Liver (tissue), 9 donors: Measurements from ENCODE around the gene SUN3. TPM values are rescaled to one million over a fixed set of nuclear protein-coding genes. Genes with fewer than 3 reads are reported as not detected.

Experiments used
- DNase-seq: peaks from one replicate; pipeline ENCODE4 v3.0.0-alpha.2; 2017; ENCODE audit warnings: low spot score
- H3K27ac ChIP-seq, 2 donors: one replicate each; pipeline ENCODE4 v1.7.0; 2013; ENCODE audit warnings: inconsistent platforms in 2 of 2, low read length in 2 of 2, control low read depth in 1 of 2, low read depth in 1 of 2, mild to moderate bottlenecking in 1 of 2
- H3K27me3 ChIP-seq, 4 donors: one replicate each; pipeline versions ENCODE4 v1.6.1 to v1.7.0; 2013; ENCODE audit warnings: low read length in 3 of 4, inconsistent platforms in 1 of 4, mild to moderate bottlenecking in 1 of 4, moderate library complexity in 1 of 4; ENCODE audit not compliant: control insufficient read depth in 4 of 4, insufficient read depth in 4 of 4
- H3K36me3 ChIP-seq, 4 donors: one replicate each; pipeline versions ENCODE4 v1.6.1 to v1.7.0; 2013; ENCODE audit warnings: low read length in 3 of 4, mild to moderate bottlenecking in 3 of 4, low read depth in 1 of 4, moderate library complexity in 1 of 4; ENCODE audit not compliant: control insufficient read depth in 4 of 4, insufficient read depth in 3 of 4
- H3K4me1 ChIP-seq, 4 donors: one replicate each; pipeline versions ENCODE4 v1.6.1 to v1.7.0; 2013; ENCODE audit warnings: low read length in 3 of 4, mild to moderate bottlenecking in 3 of 4, moderate library complexity in 1 of 4; ENCODE audit not compliant: control insufficient read depth in 4 of 4, insufficient read depth in 4 of 4
- H3K4me3 ChIP-seq, 3 donors: one replicate each; pipeline versions ENCODE4 v1.6.1 to v1.7.0; 2013; ENCODE audit warnings: low read length in 3 of 3, control low read depth in 1 of 3, low read depth in 1 of 3, mild to moderate bottlenecking in 1 of 3
- H3K9ac ChIP-seq, 2 donors: one replicate each; pipeline ENCODE4 v1.7.0; 2013; ENCODE audit warnings: low read length in 2 of 2, mild to moderate bottlenecking in 2 of 2, moderate library complexity in 2 of 2, control low read depth in 1 of 2, low read depth in 1 of 2
- H3K9me3 ChIP-seq, 4 donors: one replicate each; pipeline versions ENCODE4 v1.6.1 to v1.7.0; 2013; ENCODE audit warnings: low read length in 3 of 4; ENCODE audit not compliant: control insufficient read depth in 4 of 4
- EGR1 ChIP-seq, 2 donors: IDR thresholded peaks; 2 replicates each; pipeline ENCODE4 v1.6.1; 2016 to 2018; ENCODE audit warnings: antibody characterized with exemption in 2 of 2, low read depth in 2 of 2
- FOXA1 ChIP-seq: IDR thresholded peaks from 2 replicates; pipeline ENCODE4 v1.6.1; 2016; ENCODE audit warnings: antibody characterized with exemption
- FOXA2 ChIP-seq: IDR thresholded peaks from 2 replicates; pipeline ENCODE4 v1.6.1; 2016; ENCODE audit warnings: antibody characterized with exemption
- GABPA ChIP-seq, 2 donors: IDR thresholded peaks in 1 of 2; conservative IDR thresholded peaks in 1 of 2; 2 replicates each; pipeline ENCODE4 v1.6.1; 2016; ENCODE audit warnings: antibody characterized with exemption in 2 of 2, mild to moderate bottlenecking in 1 of 2, moderate library complexity in 1 of 2
- HNF4A ChIP-seq, 2 donors: conservative IDR thresholded peaks; 2 replicates each; pipeline ENCODE4 v1.6.1; 2016; ENCODE audit warnings: antibody characterized with exemption in 2 of 2, mild to moderate bottlenecking in 2 of 2
- HNF4G ChIP-seq: IDR thresholded peaks from 2 replicates; pipeline ENCODE4 v1.6.1; 2016; ENCODE audit warnings: antibody characterized with exemption
- JUND ChIP-seq, 2 donors: IDR thresholded peaks; 2 replicates each; pipeline ENCODE4 v1.6.1; 2016; ENCODE audit warnings: antibody characterized with exemption in 2 of 2
- NR2F2 ChIP-seq: IDR thresholded peaks from 2 replicates; pipeline ENCODE4 v1.6.1; 2016; ENCODE audit warnings: antibody characterized with exemption
- RAD21 ChIP-seq, 2 donors: IDR thresholded peaks; 2 replicates each; pipeline ENCODE4 v1.6.1; 2016; ENCODE audit warnings: antibody characterized with exemption in 2 of 2, mild to moderate bottlenecking in 2 of 2
- RXRA ChIP-seq, 2 donors: IDR thresholded peaks; 2 replicates each; pipeline ENCODE4 v1.6.1; 2017 to 2018; ENCODE audit warnings: antibody characterized with exemption in 2 of 2, mild to moderate bottlenecking in 1 of 2
- SP1 ChIP-seq: IDR thresholded peaks from 2 replicates; pipeline ENCODE4 v1.6.1; 2018; ENCODE audit warnings: antibody characterized with exemption, mild to moderate bottlenecking
- TAF1 ChIP-seq: conservative IDR thresholded peaks from 2 replicates; pipeline ENCODE4 v1.6.1; 2016; ENCODE audit warnings: antibody characterized with exemption, mild to moderate bottlenecking
- YY1 ChIP-seq: IDR thresholded peaks from 2 replicates; pipeline ENCODE4 v1.6.1; 2016; ENCODE audit warnings: antibody characterized with exemption, mild to moderate bottlenecking
- WGBS: extraction: QIAGEN DNeasy Blood & Tissue Kit; methylation state at CpG from one replicate; pipeline ENCODE4 v1.1.7; 2013; 5-methylcytosine and 5-hydroxymethylcytosine counted together
- polyA plus RNA-seq, 2 donors: library from polyadenylated mRNA; stranded (reverse) in 1 of 2; unstranded in 1 of 2; fragments of 200-250 nt in 1 of 2; fragments of >200 nt in 1 of 2; fragmentation: Nextera tagmentation in 1 of 2; extraction: Ambion mirVana in 1 of 2; gene quantifications; one replicate each; pipeline versions ENCODE4 v1.2.1 to v1.2.3, GENCODE V29; 2013 to 2015
- total RNA-seq, 2 donors: library from RNA; depleted of rRNA; stranded (reverse); fragments of >200 nt; gene quantifications; one replicate each; pipeline ENCODE4 v1.2.3, GENCODE V29; 2014
- TF ChIP-seq, protein P1 (sequence below): IDR thresholded peaks from 2 replicates; pipeline ENCODE4 v1.6.1; 2016; ENCODE audit warnings: antibody characterized with exemption, mild to moderate bottlenecking
- TF ChIP-seq, protein P2 (sequence below): IDR thresholded peaks from 2 replicates; pipeline ENCODE4 v1.6.1; 2016; ENCODE audit warnings: antibody characterized with exemption
- TF ChIP-seq, protein P3 (sequence below): fragments of 150-350 bp; IDR thresholded peaks from 2 replicates; pipeline ENCODE4 v1.5.1; 2017; ENCODE audit warnings: improper control_type of control experiment, low read depth, low read length; ENCODE audit not compliant: missing input control
- TF ChIP-seq, protein P4 (sequence below): IDR thresholded peaks from 2 replicates; pipeline ENCODE4 v1.6.1; 2016; ENCODE audit warnings: antibody characterized with exemption
- TF ChIP-seq, protein P5 (sequence below): IDR thresholded peaks from 2 replicates; pipeline ENCODE4 v1.6.1; 2016; ENCODE audit warnings: antibody characterized with exemption
- donor health status: healthy.
- donor health status: healthy.
- donor health status: healthy.
- donor health status: healthy.
- donor health status: healthy.

The SUN3 gene
- total and polyA plus RNA-seq, 4 donors: not detected

DNA sequence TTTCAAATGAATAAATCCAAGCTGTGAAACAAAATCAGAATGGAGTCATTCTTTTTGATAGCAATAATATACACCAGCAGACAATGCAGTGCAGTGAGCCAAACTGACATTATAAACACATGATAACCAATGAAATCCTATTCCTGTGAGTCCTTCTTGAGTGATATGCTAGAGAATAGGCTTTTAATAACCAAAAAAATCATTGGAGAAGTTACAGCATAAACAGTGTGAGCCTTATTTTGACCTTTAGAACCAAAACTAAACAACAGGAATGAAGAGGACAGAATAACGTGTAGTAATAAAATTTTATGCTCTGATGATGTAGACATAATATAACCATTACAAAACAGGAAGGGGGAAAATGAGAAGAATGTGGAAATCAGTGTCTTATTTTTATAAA, 58.1 kb downstream of the SUN3 start:
- Histone ChIP-seq H3K36me3 (peaks cover 19 to 54% (median 50%) of the 10 kb centered on the region in 4 donors), H3K27ac (peak overlapping the region; percentile 36 to 52), H3K27me3 (no peaks in the 10 kb centered on the region), H3K9me3 (no peaks in the 10 kb centered on the region), H3K9ac (no peak overlapping the region), H3K4me1 (peaks cover 0 to 1% (median 0%) of the 10 kb centered on the region in 4 donors), H3K4me3 (no peak overlapping the region)
- WGBS: 13% methylated on average over 1 of the region's 1 CpG
- no peak for DNase-seq
- TF ChIP-seq HNF4G (no peak), NR2F2 (no peak), GABPA (IDR thresholded peaks at IDR 0.05 in 1 of 2, conservative IDR thresholded peaks at IDR 0.05 in 1 of 2) (no peak), TAF1 (no peak), RXRA (IDR thresholded peaks at IDR 0.05) (no peak), HNF4A (conservative IDR thresholded peaks at IDR 0.05) (no peak), FOXA2 (no peak), EGR1 (IDR thresholded peaks at IDR 0.05; ENCODE audit: low read depth in 2 of 2) (no peak), YY1 (no peak), FOXA1 (no peak), SP1 (no peak), JUND (IDR thresholded peaks at IDR 0.05) (no peak), RAD21 (IDR thresholded peaks at IDR 0.05) (no peak)
- TF ChIP-seq, protein P1, sequence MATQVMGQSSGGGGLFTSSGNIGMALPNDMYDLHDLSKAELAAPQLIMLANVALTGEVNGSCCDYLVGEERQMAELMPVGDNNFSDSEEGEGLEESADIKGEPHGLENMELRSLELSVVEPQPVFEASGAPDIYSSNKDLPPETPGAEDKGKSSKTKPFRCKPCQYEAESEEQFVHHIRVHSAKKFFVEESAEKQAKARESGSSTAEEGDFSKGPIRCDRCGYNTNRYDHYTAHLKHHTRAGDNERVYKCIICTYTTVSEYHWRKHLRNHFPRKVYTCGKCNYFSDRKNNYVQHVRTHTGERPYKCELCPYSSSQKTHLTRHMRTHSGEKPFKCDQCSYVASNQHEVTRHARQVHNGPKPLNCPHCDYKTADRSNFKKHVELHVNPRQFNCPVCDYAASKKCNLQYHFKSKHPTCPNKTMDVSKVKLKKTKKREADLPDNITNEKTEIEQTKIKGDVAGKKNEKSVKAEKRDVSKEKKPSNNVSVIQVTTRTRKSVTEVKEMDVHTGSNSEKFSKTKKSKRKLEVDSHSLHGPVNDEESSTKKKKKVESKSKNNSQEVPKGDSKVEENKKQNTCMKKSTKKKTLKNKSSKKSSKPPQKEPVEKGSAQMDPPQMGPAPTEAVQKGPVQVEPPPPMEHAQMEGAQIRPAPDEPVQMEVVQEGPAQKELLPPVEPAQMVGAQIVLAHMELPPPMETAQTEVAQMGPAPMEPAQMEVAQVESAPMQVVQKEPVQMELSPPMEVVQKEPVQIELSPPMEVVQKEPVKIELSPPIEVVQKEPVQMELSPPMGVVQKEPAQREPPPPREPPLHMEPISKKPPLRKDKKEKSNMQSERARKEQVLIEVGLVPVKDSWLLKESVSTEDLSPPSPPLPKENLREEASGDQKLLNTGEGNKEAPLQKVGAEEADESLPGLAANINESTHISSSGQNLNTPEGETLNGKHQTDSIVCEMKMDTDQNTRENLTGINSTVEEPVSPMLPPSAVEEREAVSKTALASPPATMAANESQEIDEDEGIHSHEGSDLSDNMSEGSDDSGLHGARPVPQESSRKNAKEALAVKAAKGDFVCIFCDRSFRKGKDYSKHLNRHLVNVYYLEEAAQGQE: no peak
- TF ChIP-seq, protein P2, sequence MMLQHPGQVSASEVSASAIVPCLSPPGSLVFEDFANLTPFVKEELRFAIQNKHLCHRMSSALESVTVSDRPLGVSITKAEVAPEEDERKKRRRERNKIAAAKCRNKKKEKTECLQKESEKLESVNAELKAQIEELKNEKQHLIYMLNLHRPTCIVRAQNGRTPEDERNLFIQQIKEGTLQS: no peak
- TF ChIP-seq, protein P3, sequence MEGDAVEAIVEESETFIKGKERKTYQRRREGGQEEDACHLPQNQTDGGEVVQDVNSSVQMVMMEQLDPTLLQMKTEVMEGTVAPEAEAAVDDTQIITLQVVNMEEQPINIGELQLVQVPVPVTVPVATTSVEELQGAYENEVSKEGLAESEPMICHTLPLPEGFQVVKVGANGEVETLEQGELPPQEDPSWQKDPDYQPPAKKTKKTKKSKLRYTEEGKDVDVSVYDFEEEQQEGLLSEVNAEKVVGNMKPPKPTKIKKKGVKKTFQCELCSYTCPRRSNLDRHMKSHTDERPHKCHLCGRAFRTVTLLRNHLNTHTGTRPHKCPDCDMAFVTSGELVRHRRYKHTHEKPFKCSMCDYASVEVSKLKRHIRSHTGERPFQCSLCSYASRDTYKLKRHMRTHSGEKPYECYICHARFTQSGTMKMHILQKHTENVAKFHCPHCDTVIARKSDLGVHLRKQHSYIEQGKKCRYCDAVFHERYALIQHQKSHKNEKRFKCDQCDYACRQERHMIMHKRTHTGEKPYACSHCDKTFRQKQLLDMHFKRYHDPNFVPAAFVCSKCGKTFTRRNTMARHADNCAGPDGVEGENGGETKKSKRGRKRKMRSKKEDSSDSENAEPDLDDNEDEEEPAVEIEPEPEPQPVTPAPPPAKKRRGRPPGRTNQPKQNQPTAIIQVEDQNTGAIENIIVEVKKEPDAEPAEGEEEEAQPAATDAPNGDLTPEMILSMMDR: no peak
- TF ChIP-seq, protein P4, sequence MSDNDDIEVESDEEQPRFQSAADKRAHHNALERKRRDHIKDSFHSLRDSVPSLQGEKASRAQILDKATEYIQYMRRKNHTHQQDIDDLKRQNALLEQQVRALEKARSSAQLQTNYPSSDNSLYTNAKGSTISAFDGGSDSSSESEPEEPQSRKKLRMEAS: no peak
- TF ChIP-seq, protein P5, sequence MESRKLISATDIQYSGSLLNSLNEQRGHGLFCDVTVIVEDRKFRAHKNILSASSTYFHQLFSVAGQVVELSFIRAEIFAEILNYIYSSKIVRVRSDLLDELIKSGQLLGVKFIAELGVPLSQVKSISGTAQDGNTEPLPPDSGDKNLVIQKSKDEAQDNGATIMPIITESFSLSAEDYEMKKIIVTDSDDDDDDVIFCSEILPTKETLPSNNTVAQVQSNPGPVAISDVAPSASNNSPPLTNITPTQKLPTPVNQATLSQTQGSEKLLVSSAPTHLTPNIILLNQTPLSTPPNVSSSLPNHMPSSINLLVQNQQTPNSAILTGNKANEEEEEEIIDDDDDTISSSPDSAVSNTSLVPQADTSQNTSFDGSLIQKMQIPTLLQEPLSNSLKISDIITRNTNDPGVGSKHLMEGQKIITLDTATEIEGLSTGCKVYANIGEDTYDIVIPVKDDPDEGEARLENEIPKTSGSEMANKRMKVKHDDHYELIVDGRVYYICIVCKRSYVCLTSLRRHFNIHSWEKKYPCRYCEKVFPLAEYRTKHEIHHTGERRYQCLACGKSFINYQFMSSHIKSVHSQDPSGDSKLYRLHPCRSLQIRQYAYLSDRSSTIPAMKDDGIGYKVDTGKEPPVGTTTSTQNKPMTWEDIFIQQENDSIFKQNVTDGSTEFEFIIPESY: no peak
